Measurements from ENCODE around the gene CD3G. TPM values are rescaled to one million over a fixed set of nuclear protein-coding genes. Genes with fewer than 3 reads are reported as not detected.

The CD3G gene
- total and polyA plus RNA-seq, 2 of the 8 experiments (the other 6 are each of a cell fraction or from before 2014, with no cell fraction given): not detected

DNA sequence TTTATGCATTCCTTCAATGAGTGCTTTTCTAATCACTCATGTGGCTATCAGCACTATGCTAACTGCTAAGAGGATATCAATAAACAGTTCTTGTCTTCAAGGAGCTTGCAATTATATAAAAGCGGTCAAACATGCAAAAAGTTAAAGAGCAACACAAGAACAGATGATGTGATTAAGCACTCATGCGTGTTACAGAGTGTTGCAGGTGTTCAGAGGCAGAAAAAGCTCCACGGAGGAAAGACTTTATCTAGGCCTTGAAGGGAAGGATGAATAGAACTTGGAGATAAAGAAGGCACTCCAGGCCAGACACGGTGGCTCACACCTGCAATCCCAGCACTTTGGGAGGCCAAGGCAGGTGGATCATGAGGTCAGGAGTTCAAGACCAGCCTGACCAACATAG lies 26.0 kb upstream of the CD3G start:
- Histone ChIP-seq H3K14ac (ENCODE audit: insufficient read length) (no peak overlapping the region), H2AK5ac (ENCODE audit: low read depth, low read length) (no peak overlapping the region), H3K79me2 (ENCODE audit: control insufficient read depth in 1 of 2, insufficient read depth in 2 of 2, low read length in 2 of 2) (no peaks in the 10 kb centered on the region), H2BK120ac (replicated peaks; ENCODE audit: low read depth, low read length) (no peak overlapping the region), H3K23ac (ENCODE audit: insufficient read length) (no peak overlapping the region), H3K36me3 (ENCODE audit: control insufficient read depth in 2 of 4, insufficient read depth in 4 of 4, low read length in 3 of 4) (no peaks in the 10 kb centered on the region), H2BK20ac (ENCODE audit: low read length) (no peak overlapping the region), H3K4me2 (ENCODE audit: insufficient read depth in 1 of 2, low read depth in 2 of 2, low read length in 2 of 2) (no peak overlapping the region), H4K20me1 (replicated peaks in 1 of 2; ENCODE audit: control insufficient read depth in 1 of 2, insufficient read depth in 2 of 2, low read length in 2 of 2) (no peaks in the 10 kb centered on the region), H3K27me3 (replicated peaks in 1 of 4; ENCODE audit: control insufficient read depth in 3 of 4, extremely low read depth in 1 of 4, insufficient read depth in 3 of 4, low read length in 3 of 4) (peaks cover 0 to 4% (median 0%) of the 10 kb centered on the region in 4 experiments; a peak in 2 of 7 replicates), H3K79me1 (ENCODE audit: low read depth, low read length) (no peaks in the 10 kb centered on the region), H4K5ac (ENCODE audit: insufficient read length, low read depth, low read length) (no peak overlapping the region), H3K56ac (replicated peaks; ENCODE audit: insufficient read length, low read depth, low read length) (no peak overlapping the region), H3K4me3 (ENCODE audit: extremely low read depth in 1 of 4, insufficient read depth in 2 of 4, low read depth in 3 of 4, low read length in 4 of 4) (no peak overlapping the region), H4K8ac (ENCODE audit: extremely low read depth, insufficient read depth, low read length) (no peak overlapping the region), H2AFZ (ENCODE audit: low read length) (no peak overlapping the region), H3K4ac (replicated peaks; ENCODE audit: insufficient read length, low read depth, low read length) (no peak overlapping the region), H3K9me3 (ENCODE audit: insufficient read depth in 2 of 2, low read depth in 1 of 2, low read length in 1 of 2) (no peaks in the 10 kb centered on the region), H3K18ac (ENCODE audit: extremely low read depth, low read length) (no peak overlapping the region), H3K27ac (ENCODE audit: low read depth, low read length) (no peak overlapping the region), H3K4me1 (replicated peaks in 1 of 4; ENCODE audit: control insufficient read depth in 3 of 4, insufficient read depth in 4 of 4, low read length in 3 of 4) (peaks cover 7 to 11% (median 7%) of the 10 kb centered on the region in 4 experiments), H3K23me2 (ENCODE audit: low read depth, low read length) (peaks cover 9% of the 10 kb centered on the region; the same call in 1 of the 2 replicates), H4K91ac (replicated peaks; ENCODE audit: insufficient read length, low read length) (no peak overlapping the region), H2BK5ac (ENCODE audit: low read depth, low read length) (no peak overlapping the region), H2BK15ac (ENCODE audit: low read length) (no peak overlapping the region), H2BK12ac (ENCODE audit: low read depth, low read length) (no peak overlapping the region), H3K9ac (replicated peaks in 1 of 4; ENCODE audit: extremely low read depth in 1 of 4, low read depth in 3 of 4, low read length in 3 of 4) (no peak overlapping the region)
- DNase-seq (ENCODE audit: low read depth in 1 of 2, low spot score in 2 of 2) (no peak), FAIRE-seq (no peak)
- POLR2A ChIA-PET (ENCODE audit: partially characterized antibody): no interaction called here
- CTCF ChIA-PET (ENCODE audit: partially characterized antibody): interaction anchor here (1.6 kb wide), 1 partner anchor 147 kb away, joined by 4 read pairs; no protein-coding TSS in a partner anchor
- TF ChIP-seq SAP30 (IDR thresholded peaks at IDR 0.05; ENCODE audit: insufficient read depth, insufficient replicate concordance, low read length): no peak
- TF ChIP-seq TAF1 (IDR thresholded peaks at IDR 0.05; ENCODE audit: low read depth, low read length): no peak
- TF ChIP-seq TBP (IDR thresholded peaks at IDR 0.05; ENCODE audit: low read depth, low read length): no peak
- TF ChIP-seq ATF3 (IDR thresholded peaks at IDR 0.05; ENCODE audit: insufficient read depth, low read depth, low read length): no peak
- TF ChIP-seq SIX5 (IDR thresholded peaks at IDR 0.05; ENCODE audit: low read depth, low read length): no peak
- TF ChIP-seq GABPA (IDR thresholded peaks at IDR 0.05; ENCODE audit: borderline replicate concordance, insufficient read depth, low read length): no peak
- TF ChIP-seq CHD1 (IDR thresholded peaks at IDR 0.05; ENCODE audit: low read depth, low read length): no peak
- no peak for TF ChIP-seq EP300 (IDR thresholded peaks at IDR 0.05; ENCODE audit: borderline replicate concordance in 1 of 2, low read depth in 2 of 2, low read length in 2 of 2)
- 87% methylated on average over 4 of the region's 4 CpGs; no CpG with 5 or more reads in 1 of the 2 experiments for WGBS, 2 experiments (ENCODE audit: extremely low coverage in 1 of 2, insufficient coverage in 1 of 2, insufficient read length in 1 of 2, insufficient replicate concordance in 2 of 2, low coverage in 1 of 2, low lambda C conversion rate in 2 of 2, missing lambda C conversion rate in 1 of 2)
